ENCODE measurements around the gene VOPP1.

- TF ChIP-seq, protein P1, sequence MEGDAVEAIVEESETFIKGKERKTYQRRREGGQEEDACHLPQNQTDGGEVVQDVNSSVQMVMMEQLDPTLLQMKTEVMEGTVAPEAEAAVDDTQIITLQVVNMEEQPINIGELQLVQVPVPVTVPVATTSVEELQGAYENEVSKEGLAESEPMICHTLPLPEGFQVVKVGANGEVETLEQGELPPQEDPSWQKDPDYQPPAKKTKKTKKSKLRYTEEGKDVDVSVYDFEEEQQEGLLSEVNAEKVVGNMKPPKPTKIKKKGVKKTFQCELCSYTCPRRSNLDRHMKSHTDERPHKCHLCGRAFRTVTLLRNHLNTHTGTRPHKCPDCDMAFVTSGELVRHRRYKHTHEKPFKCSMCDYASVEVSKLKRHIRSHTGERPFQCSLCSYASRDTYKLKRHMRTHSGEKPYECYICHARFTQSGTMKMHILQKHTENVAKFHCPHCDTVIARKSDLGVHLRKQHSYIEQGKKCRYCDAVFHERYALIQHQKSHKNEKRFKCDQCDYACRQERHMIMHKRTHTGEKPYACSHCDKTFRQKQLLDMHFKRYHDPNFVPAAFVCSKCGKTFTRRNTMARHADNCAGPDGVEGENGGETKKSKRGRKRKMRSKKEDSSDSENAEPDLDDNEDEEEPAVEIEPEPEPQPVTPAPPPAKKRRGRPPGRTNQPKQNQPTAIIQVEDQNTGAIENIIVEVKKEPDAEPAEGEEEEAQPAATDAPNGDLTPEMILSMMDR (IDR thresholded peaks at IDR 0.05): no peak
- no peak for TF ChIP-seq POLR2A (IDR thresholded peaks at IDR 0.05)
These were observed 87.5 kb downstream of the VOPP1 start for GRCh38 chr7:55484834-55485233.

Measured in suprapubic skin (tissue), 3 donors.